Motor neuron (in vitro differentiated cells): ENCODE data around the gene SMIM43. TPM values are rescaled to one million over a fixed set of nuclear protein-coding genes. Genes with fewer than 3 reads are reported as not detected.

ENCODE experiments used
- ATAC-seq, 8 experiments: fragments of 200-7000 bp; cut with Tn5 transposase; replicated peaks in 6 of 8; 2 replicates each; pipeline ENCODE4 v1.8.0; 2021; ENCODE audit warnings: mild to moderate bottlenecking in 8 of 8, moderate library complexity in 8 of 8
- H3K27ac ChIP-seq, 2 donors: fragments of 250-450 bp; sonication (Bioruptor Pico); 2 replicates each; pipeline ENCODE4 v1.9.0; 2021; ENCODE audit warnings: antibody characterized with exemption in 2 of 2, mild to moderate bottlenecking in 2 of 2, moderate library complexity in 1 of 2
- H3K4me1 ChIP-seq, 2 donors: fragments of 250-450 bp; sonication (Bioruptor Pico); replicated peaks in 1 of 2; 2 replicates each; pipeline ENCODE4 v1.6.1; 2021; ENCODE audit warnings: antibody characterized with exemption in 2 of 2, mild to moderate bottlenecking in 2 of 2, moderate library complexity in 1 of 2
- H3K4me3 ChIP-seq, 5 donors: fragments of 250-450 bp; sonication (Bioruptor Pico); 2 replicates each; pipeline ENCODE4 v1.9.0; 2021; ENCODE audit warnings: antibody characterized with exemption in 5 of 5, mild to moderate bottlenecking in 5 of 5, moderate library complexity in 4 of 5
- WGBS, 10 experiments: fragments of 450-650 bp; shearing (Covaris generic); methylation state at CpG; one replicate each; pipeline ENCODE4 v1.0.0; 2022; 5-methylcytosine and 5-hydroxymethylcytosine counted together
- in situ Hi-C, 9 experiments: fragments of 400-800 bp; cut with MboI; loops; one replicate each; pipeline ENCODE4 v1.15.0; 2021; ENCODE audit warnings: low sequenced_read_pairs in 9 of 9, low pct_unique_long_range_greater_than_20kb in 2 of 9; ENCODE audit not compliant: unreplicated experiment in 9 of 9
- total RNA-seq, 8 experiments: library from RNA; unstranded; fragments of 300-600 nt; gene quantifications; 2 replicates each; pipeline versions ENCODE4 v1.2.3 to v1.2.4, GENCODE V29; 2022

SMIM43 gene
- total RNA-seq: 1 to 10 TPM in 1 of 8 experiments, under 1 TPM in 3, not detected in 4; 0.27 to 1.8 (median 0.84) TPM

GRCh38 chr4:121764702-121765367, at the start of gene SMIM43:
Gene SMIM43, minus strand, starts transcription at chr4:121765164. Its CDS starts 59 bp downstream, at chr4:121765105.
- ATAC-seq: peak in 7 of 8 experiments; percentile 37 to 96 (median 94)
- Histone ChIP-seq H3K4me3 (peak within 1 kb of the TSS; percentile 33 to 52 (median 43)), H3K27ac (no peak within 1 kb of the TSS), H3K4me1 (peaks cover 0 to 3% of the 10 kb centered on the region in 2 donors)
- WGBS, 10 experiments: 0 to 20% (median 5%) methylated on average over 6 to 22 of the region's 75 CpGs; no CpG with 5 or more reads in 6 of the 10 experiments
- in situ Hi-C loops: no loop called here

DNA sequence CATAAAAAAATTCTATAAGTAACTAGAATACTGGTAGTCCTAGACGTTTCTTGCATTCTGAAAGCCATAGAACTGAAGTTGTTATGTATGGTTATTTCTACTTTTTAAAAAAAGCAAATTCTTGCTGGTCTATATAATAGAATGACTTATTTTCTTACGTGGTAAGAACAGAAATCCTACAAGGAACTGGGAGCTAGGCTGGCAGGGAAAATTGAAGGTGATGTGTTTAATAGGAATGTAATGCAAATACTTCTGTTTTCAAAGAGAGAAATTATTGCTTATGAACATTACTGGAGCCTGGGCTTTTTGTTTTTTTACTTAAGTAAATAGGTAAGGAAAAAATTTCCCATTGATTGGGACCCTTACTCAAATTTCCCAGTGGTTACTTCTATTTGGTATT, 49.8 kb upstream of the SMIM43 start:
- no peak overlapping the region for H3K27ac ChIP-seq
- no peak for ATAC-seq
- in situ Hi-C loops: no loop called here
- H3K4me3 ChIP-seq: no peak overlapping the region
- WGBS, 10 experiments: 64 to 100% (median 96%) methylated on average over 1 to 2 of the region's 2 CpGs; no CpG with 5 or more reads in 2 of the 10 experiments
- no peaks in the 10 kb centered on the region for H3K4me1 ChIP-seq

- ATAC-seq: no peak
- Histone ChIP-seq H3K4me1 (no peaks in the 10 kb centered on the region), H3K27ac (no peak overlapping the region), H3K4me3 (no peak overlapping the region)
- in situ Hi-C loops: no loop called here
Observed at GRCh38 chr4:121811122-121811521, 46.2 kb upstream of the SMIM43 start.

DNA sequence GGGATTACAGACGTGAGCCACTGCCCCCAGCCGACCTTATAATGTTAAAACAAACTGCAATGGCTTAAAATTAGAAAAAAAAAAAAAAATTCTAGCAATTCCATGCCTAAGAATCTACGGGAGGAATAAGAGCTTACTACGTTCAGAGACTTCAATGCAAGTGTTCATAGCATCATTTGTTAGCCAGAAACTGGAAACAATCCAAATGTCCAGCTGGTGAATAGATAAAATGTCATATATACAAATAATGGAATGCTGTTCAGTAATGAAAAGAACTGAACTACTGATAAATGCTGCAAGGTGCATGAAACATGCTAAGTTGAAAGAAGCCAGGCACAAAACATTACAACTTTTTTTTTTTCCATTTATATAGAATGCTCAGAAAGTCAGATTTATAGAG, 41.4 kb upstream of the SMIM43 start:
- in situ Hi-C loops: no loop called here
- WGBS, 10 experiments: 89 to 100% (median 95%) methylated on average over 1 to 4 of the region's 4 CpGs
- Histone ChIP-seq H3K27ac (no peak overlapping the region), H3K4me3 (no peak overlapping the region), H3K4me1 (peaks cover 4 to 7% of the 10 kb centered on the region in 2 donors)
- no peak for ATAC-seq

DNA sequence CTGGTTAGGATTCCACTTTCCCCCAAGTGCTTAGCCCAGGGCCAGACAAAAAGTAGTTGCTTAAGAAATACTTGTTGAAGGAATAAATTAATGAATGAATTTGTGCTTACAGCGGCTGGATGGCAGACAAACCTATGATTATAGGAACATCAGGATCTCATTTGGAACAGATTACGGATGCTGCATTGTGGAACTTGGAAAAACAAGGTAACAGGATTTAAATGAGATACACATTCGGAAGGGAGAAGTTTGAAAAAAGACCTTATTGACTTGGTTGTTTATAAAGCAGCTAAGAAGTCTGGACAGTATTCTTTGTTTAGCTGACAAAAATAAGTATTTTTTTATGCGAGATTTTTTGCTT, 36.7 kb upstream of the SMIM43 start:
- no peak for ATAC-seq
- Histone ChIP-seq H3K27ac (no peak overlapping the region), H3K4me3 (peak overlapping the region; percentile 65 to 93 (median 81)), H3K4me1 (peaks cover 7 to 10% of the 10 kb centered on the region in 2 donors)
- in situ Hi-C loops: no loop called here
- WGBS, 10 experiments: 0 to 18% (median 8%) methylated on average over 2 to 4 of the region's 4 CpGs

DNA sequence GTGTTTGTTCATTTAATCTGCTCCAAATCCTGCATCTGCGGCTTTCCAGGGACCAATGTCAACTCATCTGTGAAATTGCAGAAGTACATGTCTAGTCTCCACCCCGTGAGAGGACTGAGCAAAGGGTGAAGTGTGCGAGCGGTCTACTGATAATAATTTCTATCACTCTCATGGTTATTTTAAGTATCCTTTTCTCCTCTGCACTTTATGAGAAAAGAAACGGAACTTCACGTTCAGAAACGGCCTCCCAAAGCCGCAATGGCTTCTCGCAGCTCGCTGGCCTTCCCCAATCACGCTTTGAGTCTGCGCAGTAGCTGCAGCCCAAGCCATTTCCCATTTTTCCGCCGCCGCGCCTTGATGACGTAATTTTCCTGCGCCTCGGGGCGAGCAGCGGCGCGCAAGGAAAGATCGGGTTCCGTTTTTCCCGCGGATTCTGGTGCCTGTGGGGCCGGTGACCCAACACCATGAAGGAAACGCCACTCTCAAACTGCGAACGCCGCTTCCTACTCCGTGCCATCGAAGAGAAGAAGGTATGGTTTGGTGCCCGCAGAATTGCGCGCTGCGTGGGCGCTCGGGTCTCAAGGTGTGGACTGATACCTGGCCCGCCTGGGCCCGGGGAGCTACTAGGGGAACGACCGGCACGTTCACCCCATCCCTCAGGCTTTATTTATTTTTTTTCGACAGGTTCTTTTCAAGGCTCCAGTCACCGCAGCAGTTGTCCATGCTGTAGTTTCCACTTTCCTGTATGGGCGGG, 36.2 kb upstream of the SMIM43 start, which contains the start of gene EXOSC9:
Gene EXOSC9, plus strand, starts transcription at position 363 of the 754 bp plus-strand sequence. Its CDS starts 102 bp downstream, at position 465.
- ATAC-seq: peak; percentile 87 to 94 (median 92)
- H3K4me1 ChIP-seq: peaks cover 7 to 14% of the 10 kb centered on the region in 2 donors
- 0 to 3% (median 0%) methylated on average over 1 to 43 of the region's 48 CpGs for WGBS, 10 experiments
- peak within 1 kb of the TSS; percentile 83 to 88 for H3K27ac ChIP-seq
- peak within 1 kb of the TSS; percentile 65 to 93 (median 81) for H3K4me3 ChIP-seq
- in situ Hi-C loops: no loop called here

- in situ Hi-C loops: no loop called here
- peak; percentile 7 to 18 (median 13) for ATAC-seq
Observed at GRCh38 chr4:121800638-121800960, 35.6 kb upstream of the SMIM43 start.

GRCh38 chr4:121799867-121800501, 35.0 kb upstream of the SMIM43 start:
- Histone ChIP-seq H3K4me1 (peaks cover 11 to 21% of the 10 kb centered on the region in 2 donors), H3K27ac (no peak overlapping the region), H3K4me3 (no peak overlapping the region)
- in situ Hi-C loops: no loop called here
- no peak for ATAC-seq
- 48 to 100% (median 96%) methylated on average over 1 to 3 of the region's 3 CpGs for WGBS, 10 experiments

More at GRCh38 chr4:121800638-121800960, 35.6 kb upstream of the SMIM43 start:
- 43 to 66% (median 54%) methylated on average over 5 to 7 of the region's 8 CpGs; no CpG with 5 or more reads in 2 of the 10 experiments for WGBS, 10 experiments
- Histone ChIP-seq H3K4me3 (peak overlapping the region; percentile 65 to 93 (median 81)), H3K27ac (peak overlapping the region; percentile 83 to 88), H3K4me1 (peaks cover 10 to 18% of the 10 kb centered on the region in 2 donors)

GRCh38 chr4:121799208-121799823, 34.4 kb upstream of the SMIM43 start:
- in situ Hi-C loops: no loop called here
- H3K27ac ChIP-seq: no peak overlapping the region
- peaks cover 11 to 21% of the 10 kb centered on the region in 2 donors for H3K4me1 ChIP-seq
- whole genome bisulfite sequencing, 10 experiments: 60 to 100% (median 82%) methylated on average over 1 to 2 of the region's 2 CpGs
- ATAC-seq: no peak
- H3K4me3 ChIP-seq: no peak overlapping the region

DNA sequence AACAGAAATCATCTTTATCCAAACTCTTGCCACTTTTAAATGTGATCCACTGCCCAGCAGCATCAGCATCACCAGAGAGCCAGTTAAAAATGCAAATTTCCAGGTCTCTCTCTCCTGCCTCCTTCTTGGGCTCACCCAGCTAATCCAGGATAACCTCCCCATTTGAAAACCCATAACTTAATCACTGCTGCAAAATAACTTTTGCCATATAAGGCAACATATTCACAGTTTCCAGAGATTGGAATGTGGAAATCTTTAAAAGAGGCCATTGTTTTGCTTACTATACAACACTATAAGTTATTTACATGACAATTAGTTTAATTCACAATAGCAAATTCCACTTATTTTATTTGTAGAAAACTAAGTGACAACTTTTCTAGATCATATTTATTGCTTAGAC, 31.3 kb upstream of the SMIM43 start:
- Histone ChIP-seq H3K4me3 (no peak overlapping the region), H3K4me1 (peaks cover 8 to 14% of the 10 kb centered on the region in 2 donors), H3K27ac (no peak overlapping the region)
- ATAC-seq: peak in 5 of 8 experiments; percentile 13 to 37 (median 30)
- in situ Hi-C loops: no loop called here

DNA sequence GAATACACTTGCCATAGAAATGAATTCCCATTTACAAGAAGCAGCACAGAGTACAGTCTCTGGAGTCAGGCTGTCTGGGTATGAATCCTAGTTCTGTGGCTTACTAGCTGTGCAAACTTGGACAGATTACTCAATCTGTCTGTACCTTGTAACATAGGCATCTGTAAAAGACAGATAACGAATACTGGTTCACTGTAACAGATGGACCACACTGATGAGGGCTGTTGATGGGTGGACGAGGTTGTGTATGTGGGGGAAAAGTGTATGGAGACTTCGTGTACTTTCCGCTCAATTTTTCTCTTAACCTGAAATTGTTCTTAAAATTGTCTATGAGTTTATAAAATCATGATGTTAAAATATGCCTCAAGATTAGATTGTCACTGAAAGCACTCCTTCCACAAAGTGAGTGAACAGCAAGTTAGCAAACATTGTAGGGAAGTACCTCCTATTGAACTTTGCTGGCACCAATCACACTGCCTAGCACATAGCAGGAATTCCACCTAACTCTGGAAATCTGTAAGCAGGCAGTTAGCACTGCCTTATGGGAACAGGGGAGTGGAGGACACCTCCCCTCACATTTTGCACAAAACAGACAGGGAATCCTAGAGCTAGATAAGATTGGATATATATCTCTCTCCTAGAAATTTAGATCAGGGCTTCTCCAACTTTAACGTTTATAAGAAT, 29.7 kb upstream of the SMIM43 start:
- peak in 1 of 8 experiments; percentile 52 for ATAC-seq
- no peak overlapping the region for H3K27ac ChIP-seq
- in situ Hi-C loops: no loop called here

DNA sequence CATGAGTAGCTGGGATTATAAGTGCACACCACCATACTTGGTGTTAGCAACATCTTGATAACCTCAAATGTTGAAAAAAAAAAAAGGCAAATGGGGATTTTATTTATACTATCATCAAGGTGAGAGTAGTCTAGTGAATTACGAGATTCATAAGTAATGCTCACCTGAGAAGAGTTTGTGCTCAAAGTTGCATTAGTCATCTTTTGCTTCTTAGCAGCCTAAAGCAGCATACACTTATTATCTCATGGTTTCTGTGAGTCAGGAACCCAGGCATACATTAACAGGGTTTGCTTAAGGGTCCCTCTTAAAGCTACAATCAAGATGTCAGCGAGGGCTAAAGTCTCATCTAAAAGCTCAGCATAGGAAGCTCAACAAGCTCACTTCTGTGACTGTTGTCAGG, 28.0 kb upstream of the SMIM43 start:
- in situ Hi-C loops: no loop called here
- WGBS, 10 experiments: 68 to 100% (median 93%) methylated on average over 1 to 2 of the region's 2 CpGs; no CpG with 5 or more reads in 1 of the 10 experiments
- ATAC-seq: no peak

More for the DNA sequence above, 29.7 kb upstream of the SMIM43 start:
- peaks cover 4 to 11% of the 10 kb centered on the region in 2 donors for H3K4me1 ChIP-seq
- no peak overlapping the region for H3K4me3 ChIP-seq
- 0 to 100% (median 67%) methylated on average over 1 to 5 of the region's 5 CpGs; no CpG with 5 or more reads in 1 of the 10 experiments for WGBS, 10 experiments

More for the DNA sequence above, 28.0 kb upstream of the SMIM43 start:
- H3K4me1 ChIP-seq: peaks cover 4 to 11% of the 10 kb centered on the region in 2 donors
- no peak overlapping the region for H3K4me3 ChIP-seq
- no peak overlapping the region for H3K27ac ChIP-seq
